SJCRH30 (cell line): ENCODE results near the gene ZCCHC3. TPM values are rescaled to one million over a fixed set of nuclear protein-coding genes. Genes with fewer than 3 reads are reported as not detected.
A peak's percentile ranks its signal among the peaks of the same experiment; 100 is the strongest.

Experiments used
- DNase-seq, 2 experiments: peaks; one replicate each; pipeline ENCODE4 v3.0.0-alpha.2; 2015 to 2020
- H3K27ac ChIP-seq: fragments of 250-450 bp; sonication (Bioruptor Pico); 2 replicates; pipeline ENCODE4 v1.5.1; 2020; ENCODE audit warnings: mild to moderate bottlenecking, moderate library complexity
- H3K27me3 ChIP-seq: fragments of 250-450 bp; sonication (Bioruptor Pico); 2 replicates; pipeline ENCODE4 v1.5.1; 2020; ENCODE audit warnings: mild to moderate bottlenecking, moderate library complexity
- H3K36me3 ChIP-seq: fragments of 250-450 bp; sonication (Bioruptor Pico); 2 replicates; pipeline ENCODE4 v1.5.1; 2020; ENCODE audit warnings: mild to moderate bottlenecking, moderate library complexity
- H3K4me1 ChIP-seq: fragments of 250-450 bp; sonication (Bioruptor Pico); 2 replicates; pipeline ENCODE4 v1.5.1; 2020; ENCODE audit warnings: mild to moderate bottlenecking, moderate library complexity
- H3K4me3 ChIP-seq: fragments of 250-450 bp; sonication (Bioruptor Pico); 2 replicates; pipeline ENCODE4 v1.5.1; 2020; ENCODE audit warnings: mild to moderate bottlenecking, moderate library complexity
- H3K9me3 ChIP-seq: fragments of 250-450 bp; sonication (Bioruptor Pico); replicated peaks from 2 replicates; pipeline ENCODE4 v1.5.1; 2020; ENCODE audit warnings: mild to moderate bottlenecking, moderate library complexity
- total RNA-seq: library from RNA; depleted of rRNA; stranded (reverse); fragments of >200 nt; shearing (Covaris generic); gene quantifications from 2 replicates; pipeline ENCODE4 v1.2.3, GENCODE V29; 2014

ZCCHC3 gene
- total RNA-seq, 1 experiment from 2014 or later, result 44.8 TPM

- Histone ChIP-seq H3K4me1 (no peaks in the 10 kb centered on the region), H3K36me3 (no peaks in the 10 kb centered on the region), H3K4me3 (no peak overlapping the region), H3K9me3 (no peaks in the 10 kb centered on the region; the same call in 1 of the 2 replicates), H3K27me3 (no peaks in the 10 kb centered on the region), H3K27ac (no peak overlapping the region)
- DNase-seq, result no peak
Measured at GRCh38 chr20:273884-274283, 23.5 kb upstream of the ZCCHC3 start.

GRCh38 chr20:275791-276190 lies 21.6 kb upstream of the ZCCHC3 start:
- Histone ChIP-seq H3K27me3 (no peaks in the 10 kb centered on the region), H3K27ac (no peak overlapping the region), H3K4me3 (no peak overlapping the region), H3K36me3 (no peaks in the 10 kb centered on the region), H3K4me1 (no peaks in the 10 kb centered on the region), H3K9me3 (no peaks in the 10 kb centered on the region; the same call in 1 of the 2 replicates)
- no peak for DNase-seq

- H3K4me3 ChIP-seq, result no peak overlapping the region
- H3K4me1 ChIP-seq, result no peaks in the 10 kb centered on the region
- no peak overlapping the region for H3K27ac ChIP-seq
- no peaks in the 10 kb centered on the region for H3K27me3 ChIP-seq
- no peak for DNase-seq
- H3K36me3 ChIP-seq, result no peaks in the 10 kb centered on the region
- no peaks in the 10 kb centered on the region; the same call in 1 of the 2 replicates for H3K9me3 ChIP-seq
Measured at GRCh38 chr20:276620-277495, 20.5 kb upstream of the ZCCHC3 start.

GRCh38 chr20:277496-277781 lies 19.9 kb upstream of the ZCCHC3 start:
- H3K9me3 ChIP-seq, result no peaks in the 10 kb centered on the region
- no peak overlapping the region for H3K27ac ChIP-seq
- no peak overlapping the region for H3K4me3 ChIP-seq
- no peaks in the 10 kb centered on the region for H3K4me1 ChIP-seq
- no peaks in the 10 kb centered on the region for H3K27me3 ChIP-seq
- DNase-seq, result no peak
- H3K36me3 ChIP-seq, result no peaks in the 10 kb centered on the region

- Histone ChIP-seq H3K4me1 (no peaks in the 10 kb centered on the region), H3K27ac (no peak overlapping the region), H3K4me3 (no peak overlapping the region), H3K27me3 (no peaks in the 10 kb centered on the region), H3K9me3 (no peaks in the 10 kb centered on the region), H3K36me3 (no peaks in the 10 kb centered on the region)
- no peak for DNase-seq
Measured at GRCh38 chr20:278181-278580, 19.2 kb upstream of the ZCCHC3 start.

GRCh38 chr20:278607-279571 lies 18.5 kb upstream of the ZCCHC3 start:
- H3K9me3 ChIP-seq, result no peaks in the 10 kb centered on the region
- no peak overlapping the region for H3K4me3 ChIP-seq
- H3K36me3 ChIP-seq, result no peaks in the 10 kb centered on the region
- no peak for DNase-seq
- no peak overlapping the region for H3K27ac ChIP-seq
- H3K27me3 ChIP-seq, result no peaks in the 10 kb centered on the region
- no peaks in the 10 kb centered on the region for H3K4me1 ChIP-seq

- Histone ChIP-seq H3K4me1 (no peaks in the 10 kb centered on the region), H3K4me3 (no peak overlapping the region), H3K27ac (no peak overlapping the region), H3K9me3 (no peaks in the 10 kb centered on the region), H3K36me3 (no peaks in the 10 kb centered on the region), H3K27me3 (no peaks in the 10 kb centered on the region)
- DNase-seq, result no peak
Measured at GRCh38 chr20:284172-284571, 13.2 kb upstream of the ZCCHC3 start.

GRCh38 chr20:286508-286907 lies 10.9 kb upstream of the ZCCHC3 start:
- DNase-seq, result no peak
- Histone ChIP-seq H3K27me3 (no peaks in the 10 kb centered on the region), H3K9me3 (no peaks in the 10 kb centered on the region), H3K27ac (no peak overlapping the region), H3K4me3 (no peak overlapping the region), H3K36me3 (no peaks in the 10 kb centered on the region), H3K4me1 (peaks cover 3% of the 10 kb centered on the region; the same call in 1 of the 2 replicates)

- Histone ChIP-seq H3K27ac (no peak overlapping the region), H3K4me3 (no peak overlapping the region), H3K36me3 (no peaks in the 10 kb centered on the region), H3K9me3 (no peaks in the 10 kb centered on the region), H3K27me3 (no peaks in the 10 kb centered on the region), H3K4me1 (peaks cover 7% of the 10 kb centered on the region; the same call in 1 of the 2 replicates)
- DNase-seq, result no peak
Measured at GRCh38 chr20:288956-289692, 8.2 kb upstream of the ZCCHC3 start.

- H3K36me3 ChIP-seq, result no peaks in the 10 kb centered on the region
- DNase-seq, result no peak
- H3K27me3 ChIP-seq, result no peaks in the 10 kb centered on the region
- H3K27ac ChIP-seq, result no peak overlapping the region; the same call in 1 of the 2 replicates
- peaks cover 7% of the 10 kb centered on the region; the same call in 1 of the 2 replicates for H3K4me1 ChIP-seq
- peak overlapping the region; percentile 61 for H3K4me3 ChIP-seq
- no peaks in the 10 kb centered on the region for H3K9me3 ChIP-seq
Measured at GRCh38 chr20:289693-290083, 7.7 kb upstream of the ZCCHC3 start.

GRCh38 chr20:290084-290831 lies 7.1 kb upstream of the ZCCHC3 start, which contains the start of gene C20orf96:
C20orf96 (minus strand) TSS chr20:290750; CDS start chr20:290610, 140 bp downstream.
- Histone ChIP-seq H3K36me3 (no peaks in the 10 kb centered on the region), H3K9me3 (no peaks in the 10 kb centered on the region), H3K4me3 (peak within 1 kb of the TSS; percentile 61), H3K27me3 (no peaks in the 10 kb centered on the region), H3K4me1 (peaks cover 7% of the 10 kb centered on the region; the same call in 1 of the 2 replicates), H3K27ac (peak within 1 kb of the TSS; percentile 23; the same call in 1 of the 2 replicates)
- peak; percentile 89 to 93 for DNase-seq

- no peak for DNase-seq
- Histone ChIP-seq H3K4me1 (peaks cover 7% of the 10 kb centered on the region; the same call in 1 of the 2 replicates), H3K4me3 (no peak overlapping the region), H3K9me3 (no peaks in the 10 kb centered on the region), H3K36me3 (peaks cover 8% of the 10 kb centered on the region; the same call in 1 of the 2 replicates), H3K27ac (no peak overlapping the region), H3K27me3 (no peaks in the 10 kb centered on the region)
Measured at GRCh38 chr20:294602-295001, 2.8 kb upstream of the ZCCHC3 start.

- Histone ChIP-seq H3K4me3 (no peak overlapping the region), H3K36me3 (peaks cover 15% of the 10 kb centered on the region; the same call in 1 of the 2 replicates), H3K27me3 (no peaks in the 10 kb centered on the region), H3K4me1 (peaks cover 7% of the 10 kb centered on the region; the same call in 1 of the 2 replicates), H3K9me3 (no peaks in the 10 kb centered on the region), H3K27ac (no peak overlapping the region)
- no peak for DNase-seq
Measured at GRCh38 chr20:295804-296203, 1.6 kb upstream of the ZCCHC3 start.
